Inflammatory macrophage treated with lipopolysaccharide for 1 hour (primary cell): ENCODE results near the gene FGA.
A peak's percentile ranks its signal among the peaks of the same experiment; 100 is the strongest.

Source experiments
- DNase-seq, 2 donors: peaks; one replicate each; pipeline ENCODE4 v3.0.0-alpha.2; 2020 to 2022

The FGA gene

DNA sequence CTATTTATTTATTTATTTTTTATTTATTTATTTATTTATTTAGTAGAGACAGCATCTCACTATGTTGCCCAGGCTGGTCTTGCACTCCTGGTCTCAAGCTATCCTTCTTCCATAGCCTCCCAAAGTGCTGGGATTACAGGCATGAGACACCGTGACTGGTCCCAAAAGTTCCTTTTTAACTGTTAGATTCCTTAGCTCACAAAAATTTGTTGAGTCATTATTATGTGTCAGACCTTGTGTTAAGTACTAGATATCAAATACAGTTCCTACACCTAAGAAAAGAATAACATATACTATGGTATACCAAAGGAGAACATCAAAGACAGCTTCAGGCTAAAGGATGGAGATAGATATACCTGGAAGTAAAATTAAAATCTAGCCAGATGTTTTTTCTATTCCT is 11.6 kb downstream of the FGA start:
- DNase-seq = no peak

DNA sequence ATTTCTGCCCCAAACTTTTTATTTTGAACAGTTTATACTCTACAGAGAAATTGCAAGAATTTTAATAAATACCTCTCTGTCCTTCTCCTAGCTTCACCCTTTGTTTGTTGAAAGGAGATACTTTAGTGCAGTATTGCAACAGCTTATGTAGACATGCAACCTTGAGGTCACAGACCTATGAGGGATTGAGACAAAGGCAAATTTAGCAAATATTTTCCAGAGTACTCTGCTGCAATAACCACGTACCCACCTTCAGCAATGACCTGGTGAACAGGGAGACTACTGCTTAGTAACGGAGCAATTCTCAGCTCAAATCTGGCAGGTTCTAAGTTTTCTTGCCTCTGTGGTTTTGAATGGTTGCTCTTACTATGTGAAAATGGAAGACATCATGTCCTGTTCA is 13.2 kb downstream of the FGA start:
- no peak for DNase-seq

- DNase-seq = no peak
Observed at GRCh38 chr4:154574311-154574710, 16.2 kb downstream of the FGA start.

- no peak for DNase-seq
Observed at GRCh38 chr4:154573190-154573870, 17.2 kb downstream of the FGA start.

GRCh38 chr4:154569584-154569983 is 21.0 kb downstream of the FGA start:
- DNase-seq = no peak

GRCh38 chr4:154569028-154569427 is 21.5 kb downstream of the FGA start:
- DNase-seq = no peak

DNA sequence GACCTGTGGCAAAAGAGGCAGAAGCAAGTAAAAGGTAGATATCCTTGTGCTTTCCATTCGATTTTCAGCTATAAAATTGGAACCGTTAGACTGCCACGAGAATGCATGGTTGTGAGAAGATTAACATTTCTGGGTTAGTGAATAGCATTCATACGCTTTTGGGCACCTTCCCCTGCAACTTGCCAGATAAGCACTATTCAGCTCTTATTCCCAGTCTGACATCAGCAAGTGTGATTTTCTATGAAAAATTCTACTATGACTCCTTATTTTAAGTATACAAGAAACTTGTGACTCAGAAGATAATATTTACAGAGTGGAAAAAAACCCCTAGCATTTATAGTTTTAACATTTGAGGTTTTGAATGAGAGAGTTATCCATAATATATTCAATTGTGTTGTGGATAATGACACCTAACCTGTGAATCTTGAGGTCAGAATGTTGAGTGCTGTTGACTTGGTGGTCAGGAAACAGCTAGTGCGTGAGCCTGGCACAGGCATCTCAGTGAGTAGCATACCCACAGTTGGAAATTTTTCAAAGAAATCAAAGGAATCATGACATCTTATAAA is 23.8 kb downstream of the FGA start:
- no peak for DNase-seq

DNA sequence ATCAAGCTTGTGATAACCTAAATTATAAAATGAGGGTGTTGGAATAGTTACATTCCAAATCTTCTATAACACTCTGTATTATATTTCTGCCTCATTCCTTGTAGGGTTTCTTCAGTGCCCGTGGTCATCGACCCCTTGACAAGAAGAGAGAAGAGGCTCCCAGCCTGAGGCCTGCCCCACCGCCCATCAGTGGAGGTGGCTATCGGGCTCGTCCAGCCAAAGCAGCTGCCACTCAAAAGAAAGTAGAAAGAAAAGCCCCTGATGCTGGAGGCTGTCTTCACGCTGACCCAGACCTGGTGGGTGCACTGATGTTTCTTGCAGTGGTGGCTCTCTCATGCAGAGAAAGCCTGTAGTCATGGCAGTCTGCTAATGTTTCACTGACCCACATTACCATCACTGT is 24.8 kb downstream of the FGA start:
- no peak for DNase-seq

DNA sequence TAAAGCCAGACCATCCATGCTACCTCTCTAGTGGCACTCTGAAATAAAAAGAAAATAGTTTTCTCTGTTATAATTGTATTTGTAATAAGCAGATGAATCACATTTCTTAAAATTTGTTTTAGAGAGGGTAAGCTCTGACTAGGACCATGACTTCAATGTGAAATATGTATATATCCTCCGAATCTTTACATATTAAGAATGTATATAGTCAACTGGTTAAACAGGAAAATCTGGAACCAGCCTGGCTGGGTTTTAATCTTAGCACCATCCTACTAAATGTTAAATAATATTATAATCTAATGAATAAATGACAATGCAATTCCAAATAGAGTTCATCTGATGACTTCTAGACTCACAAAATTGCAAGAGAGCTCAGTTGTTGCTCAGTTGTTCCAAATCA is 26.2 kb downstream of the FGA start:
- DNase-seq = no peak

DNA sequence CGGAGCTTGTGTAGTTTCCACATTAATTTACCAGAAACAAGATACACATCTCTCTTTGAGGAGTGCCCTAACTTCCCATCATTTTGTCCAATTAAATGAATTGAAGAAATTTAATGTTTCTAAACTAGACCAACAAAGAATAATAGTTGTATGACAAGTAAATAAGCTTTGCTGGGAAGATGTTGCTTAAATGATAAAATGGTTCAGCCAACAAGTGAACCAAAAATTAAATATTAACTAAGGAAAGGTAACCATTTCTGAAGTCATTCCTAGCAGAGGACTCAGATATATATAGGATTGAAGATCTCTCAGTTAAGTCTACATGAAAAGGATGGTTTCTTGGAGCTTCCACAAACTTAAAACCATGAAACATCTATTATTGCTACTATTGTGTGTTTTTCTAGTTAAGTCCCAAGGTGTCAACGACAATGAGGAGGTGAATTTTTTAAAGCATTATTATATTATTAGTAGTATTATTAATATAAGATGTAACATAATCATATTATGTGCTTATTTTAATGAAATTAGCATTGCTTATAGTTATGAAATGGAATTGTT is 27.8 kb downstream of the FGA start, which contains the start of gene FGB:
FGB (plus strand) TSS at position 315 of the 558 bp plus-strand sequence; CDS start at position 323, 8 bp downstream.
- no peak for DNase-seq

DNA sequence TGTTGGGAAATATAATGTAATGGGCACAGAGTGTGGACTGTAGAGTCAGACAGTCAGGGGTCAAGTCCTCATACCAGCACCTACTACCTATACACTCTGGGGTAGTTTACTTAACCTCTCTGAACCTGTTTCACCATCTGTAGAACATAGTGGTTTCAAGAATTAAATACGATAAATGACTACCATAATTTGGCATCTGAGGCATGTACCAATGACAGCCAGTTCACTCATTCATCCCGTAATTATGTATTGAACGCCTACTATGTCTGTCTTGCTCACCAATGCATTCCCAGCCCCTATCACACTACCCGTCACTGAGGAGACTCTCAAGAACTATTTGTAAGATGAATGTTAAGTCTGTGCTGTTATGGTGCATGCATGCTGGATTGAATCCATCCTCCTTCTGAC is 29.7 kb downstream of the FGA start:
- no peak for DNase-seq

- no peak for DNase-seq
Observed at GRCh38 chr4:154560419-154560801, 30.1 kb downstream of the FGA start.

DNA sequence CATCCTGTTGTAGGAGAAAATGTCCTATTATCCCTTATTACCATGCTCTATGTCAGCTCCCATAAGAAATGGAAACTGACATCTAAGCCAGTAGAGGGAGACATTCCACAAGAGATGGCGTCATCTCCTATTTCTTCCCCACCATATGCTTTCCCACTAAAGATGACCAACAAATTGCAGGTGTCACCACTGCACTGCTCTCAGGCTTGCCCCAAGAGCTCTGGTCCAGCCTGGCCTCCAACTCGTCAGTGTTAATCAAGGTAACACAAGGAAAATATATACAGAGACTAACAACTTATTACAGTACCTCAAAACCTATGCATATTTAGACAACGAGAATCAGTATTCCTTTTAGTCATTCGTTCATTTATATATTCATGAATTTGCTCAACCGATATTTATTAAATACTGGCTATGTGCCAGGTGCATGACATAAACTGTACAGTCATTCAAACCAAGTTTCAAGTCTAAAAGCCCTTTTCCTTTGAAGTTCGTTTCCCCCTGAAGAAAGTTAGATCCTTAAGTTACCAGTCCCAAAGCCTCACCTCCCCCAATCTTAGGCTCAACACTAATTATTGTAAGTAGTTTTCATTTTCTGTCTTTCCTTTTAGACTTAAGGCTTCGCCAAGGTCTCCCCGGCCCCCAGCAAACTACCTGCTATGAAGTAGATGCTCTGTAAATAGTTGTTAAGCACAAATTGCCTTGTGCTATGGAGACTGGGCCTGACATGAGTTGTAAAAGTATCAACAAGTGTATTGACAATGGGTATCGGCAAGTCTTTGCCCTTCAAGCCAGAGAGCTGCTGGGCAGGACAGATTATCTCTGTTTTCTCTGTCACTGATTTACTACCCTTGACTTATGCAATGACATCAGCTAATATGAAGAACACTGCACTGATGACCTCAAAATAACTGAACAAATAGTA is 30.8 kb downstream of the FGA start:
- DNase-seq = peak; percentile 15 to 52

GRCh38 chr4:154559141-154559493 is 31.4 kb downstream of the FGA start:
- no peak for DNase-seq

- DNase-seq = peak; percentile 52 to 81
Observed at GRCh38 chr4:154551872-154552686, 38.5 kb downstream of the FGA start.

- peak; percentile 93 to 98 for DNase-seq
Observed at GRCh38 chr4:154549894-154550790, 40.4 kb downstream of the FGA start, which contains the start of gene PLRG1. Gene PLRG1 (minus strand): TSS chr4:154550400. CDS start chr4:154550308, 92 bp downstream.

GRCh38 chr4:154545689-154546088 is 44.9 kb downstream of the FGA start:
- no peak for DNase-seq

DNA sequence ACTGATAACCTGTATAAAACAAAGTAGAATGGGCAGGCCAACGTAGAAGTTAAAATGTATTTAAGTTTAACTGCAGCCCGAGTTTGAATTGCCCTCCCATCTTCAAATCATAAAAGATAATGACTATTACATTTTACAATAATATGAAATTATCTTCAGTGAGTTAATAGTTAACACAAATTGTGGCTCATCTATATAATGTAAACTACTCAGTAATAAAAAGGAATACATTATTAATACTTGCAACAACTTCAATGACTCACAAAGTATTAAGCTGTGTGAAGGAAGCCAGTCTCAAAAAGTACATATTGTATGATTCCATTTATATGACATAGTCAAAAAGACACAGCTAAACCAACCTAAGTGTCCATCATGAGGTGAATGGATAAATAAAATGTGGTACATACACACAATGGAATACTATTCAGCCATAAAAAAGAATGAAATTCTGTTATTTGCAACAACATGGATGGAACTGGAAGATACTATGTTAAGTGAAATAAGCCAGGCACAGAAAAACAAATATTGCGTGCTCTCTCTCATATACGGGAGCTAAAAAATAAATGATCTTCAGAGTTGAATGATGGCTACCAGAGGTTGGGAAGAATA is 48.2 kb downstream of the FGA start:
- DNase-seq = no peak
